Left hindlimb (tissue), 1 donor: ENCODE results near the gene CDH4.

Source experiments
- DNase-seq: peaks from one replicate; pipeline ENCODE4 v3.0.0-alpha.2; 2018

The CDH4 gene

GRCh38 chr20:61360940-61361339, 108.9 kb downstream of the CDH4 start:
- DNase-seq: no peak

- no peak for DNase-seq
These were observed 109.4 kb downstream of the CDH4 start for GRCh38 chr20:61361501-61361900.

- DNase-seq: no peak
These were observed 112.1 kb downstream of the CDH4 start for GRCh38 chr20:61364147-61364546.

- DNase-seq: no peak
These were observed 114.9 kb downstream of the CDH4 start for GRCh38 chr20:61366914-61367313.

- no peak for DNase-seq
These were observed 117.9 kb downstream of the CDH4 start for GRCh38 chr20:61369731-61370520.

GRCh38 chr20:61370841-61371303, 118.8 kb downstream of the CDH4 start:
- DNase-seq: no peak

GRCh38 chr20:61371501-61372136, 119.6 kb downstream of the CDH4 start:
- DNase-seq: no peak

- no peak for DNase-seq
These were observed 120.3 kb downstream of the CDH4 start for GRCh38 chr20:61372137-61373054.

GRCh38 chr20:61373055-61373399, 121.0 kb downstream of the CDH4 start:
- DNase-seq: no peak

GRCh38 chr20:61373956-61374545, 122.0 kb downstream of the CDH4 start:
- DNase-seq: no peak

- DNase-seq: no peak
These were observed 124.6 kb downstream of the CDH4 start for GRCh38 chr20:61376541-61377240.

GRCh38 chr20:61378694-61379355, 126.8 kb downstream of the CDH4 start:
- no peak for DNase-seq

- DNase-seq: no peak
These were observed 128.0 kb downstream of the CDH4 start for GRCh38 chr20:61379898-61380544.

- DNase-seq: no peak
These were observed 128.5 kb downstream of the CDH4 start for GRCh38 chr20:61380545-61380915.

- no peak for DNase-seq
These were observed 130.1 kb downstream of the CDH4 start for GRCh38 chr20:61382194-61382593.

- no peak for DNase-seq
These were observed 133.2 kb downstream of the CDH4 start for GRCh38 chr20:61385296-61385695.

GRCh38 chr20:61385731-61386130, 133.7 kb downstream of the CDH4 start:
- no peak for DNase-seq

GRCh38 chr20:61387204-61387953, 135.3 kb downstream of the CDH4 start:
- peak; percentile 47 for DNase-seq

- no peak for DNase-seq
These were observed 135.9 kb downstream of the CDH4 start for GRCh38 chr20:61387954-61388348.

- no peak for DNase-seq
These were observed 137.0 kb downstream of the CDH4 start for GRCh38 chr20:61389077-61389476.

GRCh38 chr20:61391185-61391584, 139.1 kb downstream of the CDH4 start:
- DNase-seq: no peak
